Measurements from ENCODE around the gene HMCES.

Gene HMCES

GRCh38 chr3:129288446-129288845 lies 9.8 kb downstream of the HMCES start:
- ATAC-seq, result no peak
- no peak for TF ChIP-seq ZFP30 (CRISPR knock-in tag; IDR thresholded peaks at IDR 0.05)
- TF ChIP-seq POU6F1 (CRISPR knock-in tag; IDR thresholded peaks at IDR 0.05; ENCODE audit: borderline replicate concordance, low read depth), result no peak
- no peak for TF ChIP-seq CSRNP3 (CRISPR knock-in tag; IDR thresholded peaks at IDR 0.05)
- TF ChIP-seq ARNTL (CRISPR knock-in tag; IDR thresholded peaks at IDR 0.05; ENCODE audit: borderline replicate concordance, low read depth), result no peak
- TF ChIP-seq PPARA (CRISPR knock-in tag; IDR thresholded peaks at IDR 0.05; ENCODE audit: borderline replicate concordance), result no peak
- no peak for TF ChIP-seq GLIS3 (CRISPR knock-in tag; IDR thresholded peaks at IDR 0.05)
- TF ChIP-seq, protein P1, sequence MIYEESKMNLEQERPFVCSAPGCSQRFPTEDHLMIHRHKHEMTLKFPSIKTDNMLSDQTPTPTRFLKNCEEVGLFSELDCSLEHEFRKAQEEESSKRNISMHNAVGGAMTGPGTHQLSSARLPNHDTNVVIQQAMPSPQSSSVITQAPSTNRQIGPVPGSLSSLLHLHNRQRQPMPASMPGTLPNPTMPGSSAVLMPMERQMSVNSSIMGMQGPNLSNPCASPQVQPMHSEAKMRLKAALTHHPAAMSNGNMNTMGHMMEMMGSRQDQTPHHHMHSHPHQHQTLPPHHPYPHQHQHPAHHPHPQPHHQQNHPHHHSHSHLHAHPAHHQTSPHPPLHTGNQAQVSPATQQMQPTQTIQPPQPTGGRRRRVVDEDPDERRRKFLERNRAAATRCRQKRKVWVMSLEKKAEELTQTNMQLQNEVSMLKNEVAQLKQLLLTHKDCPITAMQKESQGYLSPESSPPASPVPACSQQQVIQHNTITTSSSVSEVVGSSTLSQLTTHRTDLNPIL (CRISPR knock-in tag; IDR thresholded peaks at IDR 0.05; ENCODE audit: low read depth), result no peak
- no peak for TF ChIP-seq ZNF70 (CRISPR knock-in tag; IDR thresholded peaks at IDR 0.05)
- no peak for TF ChIP-seq ZFP3 (CRISPR knock-in tag; IDR thresholded peaks at IDR 0.05)
- TF ChIP-seq RARB (CRISPR knock-in tag; IDR thresholded peaks at IDR 0.05), result no peak
- TF ChIP-seq TSHZ2 (CRISPR knock-in tag; IDR thresholded peaks at IDR 0.05), result no peak
- no peak for TF ChIP-seq ISL1 (CRISPR knock-in tag; IDR thresholded peaks at IDR 0.05)

GRCh38 chr3:129289201-129289921 lies 10.7 kb downstream of the HMCES start:
- TF ChIP-seq ESRRG (CRISPR knock-in tag; IDR thresholded peaks at IDR 0.05) (no peak), SNAI2 (CRISPR knock-in tag; IDR thresholded peaks at IDR 0.05) (no peak), CSDC2 (CRISPR knock-in tag; IDR thresholded peaks at IDR 0.05) (no peak), ZNF70 (CRISPR knock-in tag; IDR thresholded peaks at IDR 0.05) (no peak)
- peak; percentile 75 for ATAC-seq

GRCh38 chr3:129291236-129291886 lies 12.7 kb downstream of the HMCES start:
- ATAC-seq, result peak; percentile 83
- TF ChIP-seq ARNTL (CRISPR knock-in tag; IDR thresholded peaks at IDR 0.05; ENCODE audit: borderline replicate concordance, low read depth), result no peak
- TF ChIP-seq PATZ1 (CRISPR knock-in tag; IDR thresholded peaks at IDR 0.05; ENCODE audit: borderline replicate concordance), result no peak
- no peak for TF ChIP-seq ESRRG (CRISPR knock-in tag; IDR thresholded peaks at IDR 0.05)
- no peak for TF ChIP-seq GLIS3 (CRISPR knock-in tag; IDR thresholded peaks at IDR 0.05)
- no peak for TF ChIP-seq ZNF70 (CRISPR knock-in tag; IDR thresholded peaks at IDR 0.05)
- no peak for TF ChIP-seq ISL1 (CRISPR knock-in tag; IDR thresholded peaks at IDR 0.05)
- TF ChIP-seq OSR1 (CRISPR knock-in tag; IDR thresholded peaks at IDR 0.05), result no peak
- no peak for TF ChIP-seq PPARA (CRISPR knock-in tag; IDR thresholded peaks at IDR 0.05; ENCODE audit: borderline replicate concordance)
- no peak for TF ChIP-seq BACH2 (CRISPR knock-in tag; IDR thresholded peaks at IDR 0.05; ENCODE audit: borderline replicate concordance)
- no peak for TF ChIP-seq CSDC2 (CRISPR knock-in tag; IDR thresholded peaks at IDR 0.05)
- no peak for TF ChIP-seq POU6F1 (CRISPR knock-in tag; IDR thresholded peaks at IDR 0.05; ENCODE audit: borderline replicate concordance, low read depth)
- TF ChIP-seq SNAI2 (CRISPR knock-in tag; IDR thresholded peaks at IDR 0.05), result no peak
- TF ChIP-seq ZFP30 (CRISPR knock-in tag; IDR thresholded peaks at IDR 0.05), result no peak
- no peak for TF ChIP-seq RARB (CRISPR knock-in tag; IDR thresholded peaks at IDR 0.05)
- TF ChIP-seq ZFP3 (CRISPR knock-in tag; IDR thresholded peaks at IDR 0.05), result no peak
- TF ChIP-seq, protein P1 (CRISPR knock-in tag; IDR thresholded peaks at IDR 0.05; ENCODE audit: low read depth), result no peak
- no peak for TF ChIP-seq ZNF565 (CRISPR knock-in tag; conservative IDR thresholded peaks at IDR 0.05; ENCODE audit: low read depth)
- TF ChIP-seq ZC3H10 (CRISPR knock-in tag; IDR thresholded peaks at IDR 0.05), result no peak
- no peak for TF ChIP-seq CSRNP3 (CRISPR knock-in tag; IDR thresholded peaks at IDR 0.05)
- no peak for TF ChIP-seq TCF4 (CRISPR knock-in tag; IDR thresholded peaks at IDR 0.05; ENCODE audit: borderline replicate concordance)

All from SK-N-SH treated with all-trans-retinoic acid at 6 μM for 48 hours (cell line).